Right lung (tissue), 5 donors: ENCODE data around the gene MSH5. TPM values are rescaled to one million over a fixed set of nuclear protein-coding genes. Genes with fewer than 3 reads are reported as not detected.

Experiments used
- DNase-seq, 2 donors: peaks; one replicate each; pipeline ENCODE4 v3.0.0-alpha.2; 2013
- polyA plus RNA-seq, 5 donors: library from polyadenylated mRNA; unstranded; fragments of 120-200 nt; gene quantifications; one replicate each; pipeline versions ENCODE4 v1.2.1 to v1.2.3, GENCODE V29; 2013; ENCODE audit warnings: inconsistent platforms in 1 of 5, low replicate concordance in 1 of 5; ENCODE audit not compliant: insufficient read length in 5 of 5, insufficient read depth in 1 of 5

MSH5 gene
- polyA plus RNA-seq, 5 donors: 27.3 to 45.6 (median 29.6) TPM

DNA sequence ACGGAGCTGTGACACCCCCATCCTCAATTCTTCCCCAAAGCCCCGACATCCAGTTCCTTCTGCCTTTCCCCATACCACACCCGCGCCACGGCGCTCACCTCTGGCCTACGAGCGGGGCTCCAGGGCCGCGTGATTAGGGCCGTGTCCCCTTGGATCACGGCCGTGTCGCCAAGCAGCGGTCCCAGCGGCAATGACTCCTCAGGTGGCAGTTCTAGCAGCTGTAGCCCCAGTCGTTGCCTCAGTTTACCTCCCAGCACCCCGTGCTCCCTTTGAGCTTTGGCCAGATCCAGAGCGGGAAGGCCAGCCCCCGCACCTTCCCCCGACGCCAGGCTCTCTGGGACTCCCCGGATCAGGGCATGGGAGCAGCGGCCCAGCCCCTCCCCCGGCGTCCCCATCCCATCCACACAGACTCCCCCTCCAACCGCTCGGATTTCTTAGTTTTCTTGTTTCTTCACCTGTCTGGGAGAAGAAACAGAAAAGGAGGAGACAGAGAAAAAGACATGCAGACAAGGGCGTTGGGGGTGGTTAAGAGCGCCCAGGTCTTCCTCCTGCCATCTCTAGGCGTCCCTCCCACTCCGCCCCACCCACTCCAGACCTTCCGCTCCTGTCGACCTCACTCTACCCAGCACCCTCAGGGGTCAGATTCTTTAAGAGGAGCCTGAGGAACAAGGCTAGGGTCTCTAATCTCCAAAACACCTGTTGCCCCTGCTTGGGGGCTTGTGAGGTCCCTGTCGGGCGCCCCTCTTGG, 10.9 kb upstream of the MSH5 start, which contains the start of gene DDAH2:
Gene DDAH2 (minus strand): TSS at position 533 of the 748 bp plus-strand sequence. CDS start 138 bp downstream, at position 395.
- DNase-seq: no peak

DNA sequence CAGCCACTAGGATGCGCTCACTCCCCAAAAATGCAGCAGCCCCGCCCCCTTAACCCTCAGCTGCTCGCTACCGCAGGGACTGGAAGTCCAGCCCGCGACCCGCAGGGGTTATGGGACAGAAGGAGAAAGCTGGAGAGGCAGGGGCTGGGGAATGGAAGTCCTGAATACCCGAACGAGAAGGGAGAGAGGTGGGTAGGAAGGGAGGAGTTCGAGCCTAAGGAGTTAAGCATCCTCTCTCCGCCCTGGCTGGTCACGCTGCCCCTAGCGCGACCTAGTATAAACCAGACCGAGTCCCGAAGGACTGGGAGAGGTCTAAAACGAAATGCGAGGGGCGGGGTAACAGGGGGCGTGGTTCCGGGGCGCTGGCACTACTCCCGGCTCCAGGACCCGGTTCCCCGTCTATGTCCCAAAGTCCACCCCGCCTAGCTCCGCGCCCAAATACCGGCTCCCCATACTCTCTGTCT, 10.3 kb upstream of the MSH5 start:
- peak; percentile 92 to 94 for DNase-seq

DNA sequence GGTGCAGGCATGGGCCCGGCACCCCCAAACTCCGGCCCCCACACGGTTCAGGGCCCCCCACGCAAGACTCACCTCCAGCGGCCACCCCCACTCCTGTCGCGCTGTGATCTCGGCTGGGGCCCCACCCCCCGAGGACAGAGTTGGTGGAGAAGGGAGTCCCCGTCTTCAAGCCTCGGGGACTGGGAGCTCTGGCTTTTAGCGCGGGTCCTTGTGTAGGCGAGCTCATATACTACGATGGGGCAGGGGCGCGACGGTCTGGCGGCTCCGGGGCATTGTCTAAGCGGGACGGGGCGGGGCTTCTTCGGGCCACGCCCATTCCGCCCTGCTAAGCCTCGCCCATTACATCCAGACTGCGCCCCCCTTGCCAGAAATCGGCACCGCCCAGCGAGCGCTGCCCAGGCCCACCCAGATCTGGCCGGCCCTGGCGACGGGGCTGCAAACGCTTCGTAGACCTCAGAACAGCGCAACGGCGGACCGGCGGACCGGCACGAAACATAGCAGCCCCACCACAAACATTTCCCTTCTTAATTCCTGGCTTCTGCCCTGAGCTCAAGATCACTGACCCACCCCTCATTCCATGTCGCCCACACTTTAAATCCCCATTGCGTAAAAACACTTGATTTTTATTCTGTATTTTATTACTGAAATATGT, 9.7 kb upstream of the MSH5 start:
- peak; percentile 96 for DNase-seq

DNA sequence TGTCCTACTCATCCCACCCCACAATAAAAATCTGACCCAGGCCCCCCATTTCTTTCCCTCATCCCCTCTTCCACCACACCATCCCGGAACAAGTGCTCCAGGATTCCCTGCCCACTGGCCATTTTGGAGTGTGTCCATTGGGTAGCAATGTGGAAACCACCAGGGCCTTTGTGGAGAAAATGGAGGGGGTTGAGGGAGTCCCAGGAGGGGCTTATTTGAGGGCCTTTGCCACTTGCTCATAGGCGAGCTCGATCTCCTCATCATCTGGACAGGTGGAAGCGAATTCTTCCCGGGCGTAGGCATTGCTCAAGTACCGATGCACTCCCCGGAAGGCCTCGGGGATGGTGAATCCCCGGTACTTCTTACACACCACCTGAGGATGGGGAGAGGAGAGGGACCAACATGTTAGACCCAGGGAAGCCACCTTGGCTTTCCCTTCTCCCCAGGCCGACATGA, 9.1 kb upstream of the MSH5 start:
- no peak for DNase-seq

DNA sequence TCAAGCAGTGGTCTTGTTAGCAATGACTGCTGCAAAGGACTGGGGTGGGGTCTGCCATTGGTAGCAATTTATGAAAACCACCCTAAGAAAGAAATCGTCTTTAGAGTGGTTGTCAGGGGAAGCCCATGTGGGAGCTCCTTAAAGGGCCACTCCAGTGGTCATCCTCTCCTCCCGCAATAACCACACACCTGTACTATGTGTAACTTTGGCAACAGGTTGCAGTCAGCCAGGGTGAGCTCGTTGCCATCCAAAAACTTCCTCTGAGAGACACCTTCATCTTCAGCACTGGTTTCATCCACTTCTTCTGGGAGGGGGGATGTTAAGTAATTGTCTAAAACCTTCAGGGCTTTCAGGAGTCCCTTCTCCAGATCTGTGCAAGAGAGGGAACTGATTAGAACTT, 7.8 kb upstream of the MSH5 start:
- no peak for DNase-seq

DNA sequence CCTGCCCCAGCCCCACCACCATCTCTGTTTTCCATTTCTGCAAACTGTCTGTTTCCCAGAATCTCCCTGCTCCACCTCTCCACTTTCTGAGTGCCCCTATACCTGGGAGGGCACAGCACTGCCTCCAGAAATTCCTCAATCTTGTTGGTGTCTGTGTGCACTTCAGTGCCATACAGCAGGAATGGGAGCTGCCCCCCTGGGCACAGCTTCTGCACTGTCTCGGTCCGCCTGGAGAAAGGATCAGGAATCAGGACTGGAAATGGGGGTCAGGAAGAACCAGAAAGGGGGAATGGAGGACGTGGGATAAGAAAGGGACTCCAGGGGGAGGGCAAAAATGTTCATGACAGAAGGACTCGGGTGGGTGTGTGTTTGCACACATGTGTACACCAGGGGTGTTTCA, 6.1 kb upstream of the MSH5 start:
- no peak for DNase-seq

DNA sequence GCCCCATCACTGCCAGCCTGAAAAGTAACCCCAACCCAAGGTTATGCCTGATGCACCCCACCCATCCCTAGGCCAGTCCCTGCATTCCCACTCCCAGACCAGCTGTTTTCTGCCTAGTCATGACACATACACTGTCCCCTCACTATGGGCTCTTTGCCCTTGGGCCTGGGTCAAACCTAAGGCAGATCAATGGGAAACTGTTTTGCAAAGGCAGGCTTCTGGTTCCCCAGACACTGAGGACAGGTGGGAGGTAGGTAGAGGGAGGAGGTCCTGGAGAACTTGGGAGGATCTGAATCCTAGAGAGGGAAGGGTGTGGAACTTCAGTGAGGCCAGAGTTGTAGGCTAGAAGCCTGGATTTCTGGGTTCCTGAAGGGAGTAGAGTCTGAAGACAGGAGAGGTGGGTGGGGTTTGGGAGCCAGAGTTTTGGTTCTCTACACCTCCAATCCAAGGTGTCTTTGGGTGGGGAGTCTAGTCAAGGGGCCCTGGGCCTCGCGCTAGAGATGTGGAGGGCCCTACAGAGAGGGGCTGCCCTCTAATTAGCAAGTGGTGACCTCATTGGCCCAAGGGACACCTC, 5.5 kb upstream of the MSH5 start:
- no peak for DNase-seq

DNA sequence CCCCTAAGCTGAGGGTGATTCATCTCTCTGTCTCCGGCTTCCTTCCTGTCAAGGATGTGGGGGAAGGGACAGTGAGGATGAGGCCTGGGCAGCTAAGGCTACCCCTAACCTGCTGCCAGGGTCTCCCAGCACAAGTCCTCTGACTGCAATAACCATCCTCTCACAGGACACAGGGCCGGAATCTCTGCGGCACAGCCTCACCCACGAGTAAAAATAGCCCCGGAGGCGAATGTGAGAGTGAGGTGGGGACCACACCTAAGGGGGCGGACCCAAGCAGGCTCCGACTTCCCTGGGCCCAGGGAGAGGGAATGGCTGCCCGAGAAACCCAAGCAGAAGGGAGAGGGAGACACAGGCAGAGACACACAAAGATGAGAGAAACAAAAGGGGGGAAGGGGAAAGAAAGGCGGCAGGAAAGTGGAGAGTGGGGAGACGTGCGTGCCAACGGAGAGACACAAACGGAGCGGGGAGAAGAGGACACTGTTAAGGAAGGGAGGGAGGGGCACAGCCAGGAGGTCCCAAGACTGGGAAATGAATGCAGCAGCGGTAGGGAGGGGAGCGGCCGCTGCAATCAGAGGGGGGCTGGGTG, 4.9 kb upstream of the MSH5 start:
- DNase-seq: peak in 1 of 2 donors; percentile 42

DNA sequence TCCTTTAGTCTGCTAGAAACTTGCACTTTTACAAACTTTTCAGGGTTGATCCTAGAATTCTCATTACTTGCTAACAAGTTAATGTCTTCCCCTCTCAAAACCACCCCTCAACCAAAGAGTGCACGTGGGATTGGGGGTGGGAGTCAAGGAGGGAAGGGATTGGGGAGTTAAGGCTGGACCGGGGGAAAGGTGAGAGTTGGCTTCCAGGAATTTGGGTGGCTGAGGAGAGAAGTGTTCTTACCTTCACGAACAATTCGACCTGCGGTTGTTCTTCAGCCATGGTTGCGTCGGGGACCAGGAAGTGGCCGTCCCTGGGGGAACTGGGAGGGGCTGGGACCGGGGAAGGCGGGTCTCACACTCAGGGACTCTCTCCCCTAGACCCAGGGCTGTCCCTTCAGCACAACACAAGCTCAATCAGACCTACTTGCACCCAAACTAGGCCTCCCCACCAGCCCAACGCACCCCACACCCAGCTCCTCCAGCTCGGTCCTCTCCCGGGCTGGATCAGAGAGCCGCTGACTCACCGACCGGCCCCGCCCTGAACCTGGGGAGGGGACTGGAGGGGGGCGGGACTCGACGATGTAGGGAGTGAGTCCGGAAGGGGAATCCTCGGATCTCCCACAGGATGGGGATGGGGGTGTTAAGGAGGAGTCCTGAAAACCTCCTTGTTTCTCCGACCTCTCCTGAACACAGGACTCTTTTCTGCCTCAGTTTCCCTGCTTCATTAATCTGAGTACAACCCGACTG, 3.6 kb upstream of the MSH5 start, which contains the start of gene CLIC1:
Gene CLIC1 (minus strand): TSS at position 510 of the 747 bp plus-strand sequence. CDS start 230 bp downstream, at position 280.
- DNase-seq: peak; percentile 75 to 82

DNA sequence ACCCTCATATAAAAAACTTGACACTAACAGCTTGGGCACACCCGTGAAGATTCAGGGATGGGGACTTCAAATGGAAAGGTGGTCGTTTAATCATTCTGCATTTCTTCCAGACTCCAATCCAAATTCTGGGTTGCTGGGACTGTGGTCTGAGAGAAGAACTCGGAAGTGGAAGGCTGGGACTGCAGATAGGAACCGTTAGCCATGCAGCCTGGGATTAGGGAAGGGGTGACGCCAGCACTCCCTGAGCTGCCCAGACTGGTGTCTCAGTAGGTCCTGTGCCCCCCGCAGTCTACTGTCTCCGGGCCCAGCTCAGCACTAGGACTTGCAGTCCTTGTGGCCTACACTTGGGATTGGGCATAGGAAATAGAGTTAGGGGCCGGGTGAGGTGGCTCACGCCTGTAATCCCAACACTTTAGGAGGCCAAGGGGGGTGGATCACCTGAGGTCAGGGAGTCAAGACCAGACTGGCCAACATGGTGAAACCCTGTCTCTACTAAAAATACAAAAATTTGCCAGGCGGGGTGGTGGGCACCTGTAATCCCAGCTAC, 3.0 kb upstream of the MSH5 start:
- no peak for DNase-seq

DNA sequence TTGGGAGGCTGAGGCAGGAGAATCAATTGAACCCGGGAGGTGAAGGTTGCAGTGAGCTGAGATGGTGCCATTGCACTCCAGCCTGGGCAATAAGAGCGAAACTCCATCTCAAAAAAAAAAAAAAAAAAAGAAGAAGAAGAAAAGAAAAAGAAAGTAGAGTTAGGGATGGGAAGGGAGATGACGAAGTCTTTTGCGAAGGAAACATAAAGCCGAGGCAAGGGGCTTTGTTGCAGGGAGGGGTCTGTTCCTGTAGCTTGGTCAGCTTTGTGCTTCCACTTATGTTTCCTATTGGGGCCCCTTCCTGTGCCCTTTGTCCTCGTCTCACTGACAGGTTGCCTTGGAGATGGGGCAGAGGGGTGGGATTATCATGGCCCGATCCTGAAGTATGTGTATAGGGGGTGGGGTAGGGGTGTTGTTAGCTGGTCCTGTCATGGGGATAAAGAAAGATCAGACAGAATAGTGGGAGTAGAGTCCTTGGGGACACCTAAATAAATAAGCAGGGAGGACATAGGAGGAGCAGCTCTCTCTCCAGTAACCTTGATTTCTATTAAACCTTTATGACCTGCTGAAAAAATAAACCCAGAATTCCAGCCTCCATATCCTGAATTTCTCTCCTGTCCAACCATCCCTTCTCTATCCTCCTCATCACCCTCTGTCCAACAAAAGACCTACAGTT, 2.4 kb upstream of the MSH5 start:
- DNase-seq: peak in 1 of 2 donors; percentile 61

DNA sequence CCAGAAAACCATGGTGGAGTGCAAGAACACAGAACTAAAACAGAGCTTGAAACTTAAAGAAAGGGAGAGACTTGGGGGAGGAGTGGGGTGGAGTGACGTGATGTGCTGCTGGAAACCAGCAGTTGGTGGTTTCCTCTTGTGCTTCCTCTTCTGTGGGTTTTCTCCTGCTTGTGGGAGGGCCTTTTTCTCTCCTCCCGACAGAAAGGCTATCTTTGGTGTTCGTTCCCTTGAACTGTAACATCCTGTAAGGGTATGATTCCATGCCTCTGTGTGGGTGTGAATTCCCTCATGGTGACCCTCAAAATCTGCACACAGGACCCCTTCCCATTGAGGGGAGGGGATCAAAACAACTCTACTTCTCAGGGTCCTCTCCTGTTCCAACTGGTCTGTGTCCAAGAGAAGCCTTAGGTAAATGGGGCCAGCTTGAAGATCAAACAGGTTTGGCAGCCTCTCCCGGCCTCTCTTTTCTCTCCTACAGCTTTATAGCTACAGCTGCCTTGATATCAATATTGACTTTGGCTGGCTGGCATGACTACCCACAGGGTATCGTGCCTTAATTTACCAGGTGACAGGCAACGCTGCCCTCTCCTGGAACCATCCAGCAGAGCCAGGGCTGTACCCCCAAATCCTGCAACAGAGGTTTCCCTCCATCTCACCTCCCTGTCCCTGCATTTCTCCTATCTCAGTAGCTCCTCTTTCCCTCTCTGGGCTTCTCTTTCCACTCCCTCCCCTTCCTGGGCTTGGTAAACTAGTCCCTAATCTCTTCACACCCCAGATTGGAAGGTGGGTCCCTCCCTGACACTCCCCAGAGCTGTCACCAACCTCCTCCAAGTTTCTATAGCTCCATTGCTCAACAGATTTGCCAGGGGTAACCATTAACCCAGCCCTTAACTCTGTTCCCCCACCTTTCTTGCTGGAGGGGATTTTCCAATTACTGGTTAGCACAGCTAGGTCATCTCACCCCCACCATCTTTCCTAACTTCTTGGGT, 1.5 kb upstream of the MSH5 start:
- DNase-seq: peak; percentile 69 to 78

DNA sequence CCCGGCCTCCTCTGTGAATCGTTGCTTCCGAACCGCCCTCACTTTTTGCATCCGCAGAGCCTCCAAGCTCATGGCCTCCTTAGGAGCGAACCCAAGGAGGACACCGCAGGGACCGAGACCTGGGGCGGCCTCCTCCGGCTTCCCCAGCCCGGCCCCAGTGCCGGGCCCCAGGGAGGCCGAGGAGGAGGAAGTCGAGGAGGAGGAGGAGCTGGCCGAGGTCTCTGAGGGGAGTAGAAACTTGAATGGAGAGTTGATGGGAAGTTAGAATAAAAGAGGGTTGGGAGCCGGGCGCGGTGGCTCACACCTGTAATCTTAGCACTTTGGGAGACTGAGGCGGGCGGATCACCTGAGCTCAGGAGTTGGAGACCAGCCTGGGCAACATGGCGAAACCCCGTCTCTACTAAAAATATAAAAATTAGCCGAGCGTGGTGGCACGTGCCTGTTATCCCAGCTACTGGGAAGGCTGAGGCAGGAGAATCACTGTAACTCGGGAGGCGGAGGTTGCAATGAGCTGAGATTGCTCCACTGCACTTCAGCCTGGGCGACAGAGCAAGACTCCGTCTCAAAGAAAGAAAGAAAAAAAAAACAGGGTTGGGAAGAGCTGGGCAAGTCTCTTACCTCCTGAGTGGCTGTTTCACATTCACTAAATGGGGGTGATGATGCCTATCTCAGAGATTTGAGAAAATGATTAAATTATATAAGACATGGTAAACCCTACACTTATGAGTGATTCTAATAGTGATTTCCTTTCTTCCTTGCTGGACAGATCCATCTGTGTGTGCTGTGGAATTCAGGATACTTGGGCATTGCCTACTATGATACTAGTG, 805 bp downstream of the MSH5 start:
- DNase-seq: no peak

DNA sequence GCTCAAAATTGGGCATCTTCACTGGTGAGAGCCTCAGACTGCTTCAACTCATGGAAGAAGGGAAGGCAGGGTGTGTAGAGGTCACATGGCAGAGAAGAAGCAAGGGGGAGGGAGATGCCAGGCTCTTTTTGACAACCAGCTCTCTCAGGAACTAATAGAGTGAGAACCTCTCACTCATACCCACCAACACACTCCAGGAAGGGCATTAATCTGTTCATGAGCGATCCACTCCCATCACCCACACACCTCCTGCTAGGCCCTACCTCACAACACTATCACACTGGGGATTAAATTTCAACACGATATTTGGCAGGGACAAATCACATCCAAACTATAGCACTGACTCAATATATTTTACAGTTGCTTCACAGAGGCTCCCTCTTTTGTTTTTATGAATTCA, 2.0 kb downstream of the MSH5 start:
- DNase-seq: no peak

DNA sequence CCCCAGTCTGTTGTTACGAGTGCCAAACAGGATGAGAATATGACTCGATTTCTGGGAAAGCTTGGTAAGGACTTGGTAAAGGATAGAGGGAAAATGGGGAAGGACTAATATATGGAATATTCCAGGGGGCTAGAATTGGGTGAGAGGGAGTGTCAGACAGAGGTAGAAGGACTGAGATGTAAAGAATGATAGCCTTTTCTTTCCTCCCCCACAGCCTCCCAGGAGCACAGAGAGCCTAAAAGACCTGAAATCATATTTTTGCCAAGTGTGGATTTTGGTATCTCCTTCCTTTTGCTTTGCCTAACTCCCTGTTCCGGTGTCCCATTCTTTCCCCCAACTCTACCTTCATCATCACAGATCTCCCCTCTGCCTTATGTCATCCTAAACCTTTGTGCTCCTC, 3.1 kb downstream of the MSH5 start:
- no peak for DNase-seq

DNA sequence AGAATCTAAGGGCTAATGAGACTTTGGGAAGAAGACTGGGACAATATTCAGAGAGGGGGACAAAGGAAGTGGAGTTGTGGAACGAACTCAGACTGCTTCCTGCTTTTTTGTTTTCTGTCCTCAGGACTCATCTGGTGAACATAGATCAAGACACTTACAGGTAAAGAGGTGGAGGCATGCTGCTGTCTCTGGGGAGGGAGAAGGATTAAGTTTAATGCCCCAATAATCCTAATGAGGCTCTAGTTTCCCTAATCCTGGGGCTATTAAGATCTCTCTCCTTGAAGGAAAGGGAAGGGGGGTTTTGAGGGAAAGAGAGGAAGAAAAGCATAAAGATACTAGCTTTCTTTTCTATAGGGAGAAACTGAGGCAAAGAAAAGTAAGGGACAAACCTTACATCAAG, 4.6 kb downstream of the MSH5 start:
- no peak for DNase-seq

DNA sequence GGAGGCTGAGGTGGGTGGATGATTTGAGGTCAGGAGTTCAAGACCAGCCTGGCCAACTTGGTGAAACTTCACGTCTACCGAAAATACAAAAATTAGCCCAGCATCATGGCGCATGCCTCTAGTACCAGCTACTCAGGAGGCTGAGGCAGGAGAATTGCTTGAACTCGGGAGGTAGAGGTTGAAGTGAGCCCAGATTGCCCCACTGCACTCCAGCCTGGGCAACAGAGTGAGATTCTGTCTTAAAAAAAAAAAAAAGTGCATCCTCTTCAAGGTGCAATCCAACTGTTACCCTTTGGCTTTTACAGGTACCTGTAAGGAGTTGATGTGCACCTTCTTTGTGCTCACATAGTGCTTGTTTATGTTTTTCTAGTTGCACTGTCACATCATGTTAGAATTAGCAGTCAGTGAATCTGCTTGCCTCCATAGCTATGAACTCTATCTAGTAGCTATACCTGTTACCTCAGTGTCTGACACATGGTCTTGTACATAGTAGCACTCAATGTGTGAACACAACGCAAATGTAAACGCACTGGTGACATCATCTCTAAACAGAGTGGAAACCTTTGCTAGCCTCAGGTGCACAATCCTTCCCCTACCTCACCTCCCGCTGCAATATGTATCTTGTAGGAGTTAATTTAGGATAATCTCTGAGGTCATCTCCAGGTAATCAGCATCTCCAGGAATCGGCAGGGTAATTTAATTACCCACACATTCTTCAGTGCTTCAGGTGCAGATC, 9.7 kb downstream of the MSH5 start:
- no peak for DNase-seq
